Type B pancreatic cell (in vitro differentiated cells): ENCODE data around the gene ZDHHC24. TPM values are rescaled to one million over a fixed set of nuclear protein-coding genes. Genes with fewer than 3 reads are reported as not detected.

Source experiments
- DNase-seq: peaks from one replicate; pipeline ENCODE4 v3.0.0; 2021; ENCODE audit warnings: mixed read lengths; ENCODE audit not compliant: unreplicated experiment; ENCODE audit errors: extremely low spot score
- H3K27ac Mint-ChIP-seq: 2 replicates; pipeline ENCODE4 v1.8.0; 2021; ENCODE audit warnings: mild to moderate bottlenecking, mixed read lengths
- H3K27me3 Mint-ChIP-seq: 2 replicates; pipeline ENCODE4 v1.8.0; 2021; ENCODE audit warnings: mixed read lengths
- H3K36me3 Mint-ChIP-seq: 2 replicates; pipeline ENCODE4 v1.8.0; 2021; ENCODE audit warnings: mixed read lengths
- H3K4me1 Mint-ChIP-seq: one replicate; pipeline ENCODE4 v1.8.0; 2021; ENCODE audit warnings: mixed read lengths; ENCODE audit not compliant: unreplicated experiment
- H3K4me3 Mint-ChIP-seq: 2 replicates; pipeline ENCODE4 v1.8.0; 2021; ENCODE audit warnings: mild to moderate bottlenecking, mixed read lengths
- H3K9me3 Mint-ChIP-seq: 2 replicates; pipeline ENCODE4 v1.8.0; 2021; ENCODE audit warnings: mixed read lengths
- total RNA-seq: library from RNA; stranded (reverse); gene quantifications from 2 replicates; pipeline ENCODE4 v1.2.1, GENCODE V29; 2021; ENCODE audit warnings: low replicate concordance
- TF ChIP-seq, protein P1 (sequence below): fragments of 200-600 bp; sonication (generic); conservative IDR thresholded peaks from 2 replicates; pipeline ENCODE4 v1.5.0; 2021; ENCODE audit warnings: antibody characterized with exemption, mild to moderate bottlenecking

Gene ZDHHC24
- total RNA-seq, 1 donor from 2014 or later, result 8.7 TPM

DNA sequence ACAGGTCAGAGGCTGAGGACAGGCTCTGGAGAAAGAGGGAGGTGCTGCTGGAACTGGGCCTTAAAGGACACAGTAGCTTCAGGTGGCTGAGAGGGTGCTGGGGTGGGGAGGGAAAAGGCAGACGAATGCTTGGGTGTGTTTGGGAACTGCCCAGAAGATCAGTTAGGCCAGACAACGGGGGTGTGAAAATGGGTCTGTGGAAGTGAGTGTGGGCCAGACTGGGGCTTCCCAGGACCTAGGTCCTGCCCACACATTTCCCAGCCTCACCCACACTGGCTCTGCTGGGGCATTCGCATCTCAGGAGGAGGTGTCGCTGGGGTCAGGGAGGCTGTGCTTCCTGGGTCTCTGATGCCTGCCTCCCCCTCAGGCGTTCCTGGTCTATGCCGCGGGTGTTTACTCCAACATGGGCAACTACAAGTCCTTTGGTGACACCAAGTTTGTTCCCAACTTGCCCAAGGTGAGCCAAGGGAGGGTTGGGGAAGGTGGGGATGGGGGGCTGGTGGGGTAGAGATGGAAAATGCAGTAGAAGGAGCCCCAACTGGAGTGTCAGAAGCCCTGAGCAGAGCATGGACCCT, 61.0 kb downstream of the ZDHHC24 start:
- Mint-ChIP-seq H3K4me1 (peaks cover 4% of the 10 kb centered on the region), H3K36me3 (peaks cover 4% of the 10 kb centered on the region), H3K27me3 (no peaks in the 10 kb centered on the region), H3K9me3 (no peaks in the 10 kb centered on the region), H3K4me3 (no peak overlapping the region), H3K27ac (no peak overlapping the region)
- TF ChIP-seq, protein P1, sequence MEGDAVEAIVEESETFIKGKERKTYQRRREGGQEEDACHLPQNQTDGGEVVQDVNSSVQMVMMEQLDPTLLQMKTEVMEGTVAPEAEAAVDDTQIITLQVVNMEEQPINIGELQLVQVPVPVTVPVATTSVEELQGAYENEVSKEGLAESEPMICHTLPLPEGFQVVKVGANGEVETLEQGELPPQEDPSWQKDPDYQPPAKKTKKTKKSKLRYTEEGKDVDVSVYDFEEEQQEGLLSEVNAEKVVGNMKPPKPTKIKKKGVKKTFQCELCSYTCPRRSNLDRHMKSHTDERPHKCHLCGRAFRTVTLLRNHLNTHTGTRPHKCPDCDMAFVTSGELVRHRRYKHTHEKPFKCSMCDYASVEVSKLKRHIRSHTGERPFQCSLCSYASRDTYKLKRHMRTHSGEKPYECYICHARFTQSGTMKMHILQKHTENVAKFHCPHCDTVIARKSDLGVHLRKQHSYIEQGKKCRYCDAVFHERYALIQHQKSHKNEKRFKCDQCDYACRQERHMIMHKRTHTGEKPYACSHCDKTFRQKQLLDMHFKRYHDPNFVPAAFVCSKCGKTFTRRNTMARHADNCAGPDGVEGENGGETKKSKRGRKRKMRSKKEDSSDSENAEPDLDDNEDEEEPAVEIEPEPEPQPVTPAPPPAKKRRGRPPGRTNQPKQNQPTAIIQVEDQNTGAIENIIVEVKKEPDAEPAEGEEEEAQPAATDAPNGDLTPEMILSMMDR, result no peak
- no peak for DNase-seq

DNA sequence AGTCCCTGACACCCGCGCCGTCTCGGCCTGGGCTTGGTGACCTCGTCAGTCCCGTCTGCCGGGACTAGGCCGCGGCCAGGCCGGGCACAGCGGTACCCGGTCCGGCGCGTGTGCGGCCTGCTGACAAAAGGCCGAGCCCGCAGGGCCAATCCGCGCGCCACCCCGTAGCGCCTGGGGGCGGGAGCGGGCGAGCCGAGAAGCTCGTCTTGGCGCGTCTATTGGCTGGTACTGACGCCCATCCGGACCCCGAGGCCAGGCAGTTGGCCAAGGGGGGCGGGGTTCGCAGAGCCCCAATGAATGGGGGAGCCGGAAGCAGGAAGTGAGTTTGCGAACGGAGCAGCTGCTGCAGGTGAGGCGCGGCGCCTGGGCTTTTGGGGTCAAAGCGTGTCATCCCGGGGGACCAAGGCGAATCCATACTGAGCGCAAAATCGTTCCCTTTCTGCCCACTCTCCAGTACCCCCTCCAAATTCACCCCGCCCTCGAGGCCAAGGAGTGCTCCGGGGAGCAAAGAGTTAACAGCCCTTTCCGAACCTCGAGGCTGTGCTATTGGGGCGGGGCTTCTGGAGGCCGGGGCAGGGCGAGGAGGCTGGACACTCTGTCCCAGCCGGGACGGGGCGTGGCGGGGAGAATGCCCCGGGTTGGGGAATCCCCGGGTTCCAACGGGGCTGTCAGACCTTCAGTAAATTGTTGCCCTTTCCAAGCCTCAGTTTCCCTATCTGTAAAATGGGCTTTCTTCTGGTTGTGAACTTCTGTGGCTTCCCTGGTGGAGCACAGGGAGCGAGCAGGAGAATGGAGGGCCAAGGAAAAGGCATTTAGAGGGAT, 65.5 kb downstream of the ZDHHC24 start, which contains the start of gene DPP3:
Gene DPP3, plus strand, starts transcription at position 318 of the 822 bp plus-strand sequence. CDS start 1,767 bp downstream, outside the sequence.
- Mint-ChIP-seq H3K36me3 (peaks cover 4% of the 10 kb centered on the region), H3K27me3 (no peaks in the 10 kb centered on the region), H3K9me3 (no peaks in the 10 kb centered on the region), H3K4me3 (peak within 1 kb of the TSS; percentile 94), H3K4me1 (peaks cover 19% of the 10 kb centered on the region), H3K27ac (peak within 1 kb of the TSS; percentile 89)
- peak; percentile 97 for DNase-seq
- TF ChIP-seq, protein P1, result no peak

DNA sequence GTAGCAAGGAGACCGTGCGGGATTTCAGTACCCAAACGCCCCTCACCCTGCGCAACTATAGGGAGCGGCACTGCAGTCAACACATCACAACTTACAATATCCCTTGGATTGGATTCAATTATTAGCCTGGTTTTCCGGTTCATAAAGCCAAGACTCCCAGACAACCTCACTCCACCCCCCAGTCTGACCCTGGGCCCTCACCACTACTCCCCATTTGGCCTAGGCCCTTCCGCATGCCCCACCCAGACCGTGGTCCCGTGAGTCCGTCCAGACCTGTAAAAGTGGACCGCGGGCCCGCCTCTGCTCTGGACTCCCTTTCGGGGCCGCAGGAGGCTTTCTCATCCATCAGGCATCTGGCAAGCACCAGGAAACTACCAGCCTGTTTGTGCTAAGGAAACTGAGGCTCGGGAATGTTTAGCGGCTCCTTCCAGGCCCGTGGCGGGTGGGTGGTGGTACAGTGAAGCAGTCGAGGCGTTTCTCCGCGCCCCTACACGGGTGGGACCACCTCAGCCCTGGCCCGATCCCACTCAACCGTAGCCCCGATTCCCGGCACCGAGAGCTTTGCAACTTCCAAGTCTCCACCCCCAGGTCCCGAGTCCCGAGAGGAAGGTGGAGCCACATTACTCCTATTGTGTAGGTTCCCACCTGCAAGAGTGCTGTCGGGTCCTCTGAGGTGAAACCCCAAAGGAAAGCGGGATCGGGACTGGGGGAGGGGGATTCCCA, 66.3 kb downstream of the ZDHHC24 start:
- TF ChIP-seq, protein P1, result no peak
- H3K4me1 Mint-ChIP-seq, result peaks cover 19% of the 10 kb centered on the region
- no peaks in the 10 kb centered on the region for H3K9me3 Mint-ChIP-seq
- H3K27ac Mint-ChIP-seq, result peak overlapping the region; percentile 89
- peak; percentile 79 for DNase-seq
- peaks cover 4% of the 10 kb centered on the region for H3K36me3 Mint-ChIP-seq
- H3K27me3 Mint-ChIP-seq, result no peaks in the 10 kb centered on the region
- peak overlapping the region; percentile 94 for H3K4me3 Mint-ChIP-seq

DNA sequence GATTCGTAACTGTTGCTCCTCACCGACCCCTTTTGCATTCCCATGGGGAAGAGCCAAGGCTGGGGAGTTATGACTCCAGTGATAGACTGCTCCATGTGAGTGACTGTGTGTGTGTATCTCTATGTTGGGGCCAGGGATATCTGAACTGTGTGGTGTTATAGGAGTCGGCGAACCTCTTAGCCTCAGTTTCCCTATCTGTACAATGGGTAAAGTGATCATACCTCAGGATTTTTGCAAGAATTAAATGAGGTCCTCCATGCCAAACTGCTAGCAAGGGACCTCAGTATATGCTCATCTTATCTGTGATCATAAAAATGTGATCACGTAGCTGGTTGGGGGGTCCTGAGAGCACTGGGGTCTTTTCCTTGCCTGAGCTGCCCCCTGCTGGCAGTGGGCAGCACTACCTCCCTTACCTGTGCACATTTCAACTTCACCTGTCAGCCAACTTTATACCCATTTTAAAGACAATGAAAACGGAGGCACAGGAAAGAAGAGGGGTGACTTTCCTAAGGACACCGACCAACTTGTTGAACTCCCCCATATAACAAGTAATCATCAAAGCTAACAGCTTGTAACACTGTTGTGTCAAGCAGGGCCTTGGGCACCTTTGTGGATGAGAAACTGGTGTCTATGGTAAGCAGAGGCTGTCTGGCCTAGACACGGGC, 67.0 kb downstream of the ZDHHC24 start:
- TF ChIP-seq, protein P1, result peak; percentile 87
- H3K36me3 Mint-ChIP-seq, result peaks cover 4% of the 10 kb centered on the region
- peak overlapping the region; percentile 89 for H3K27ac Mint-ChIP-seq
- no peaks in the 10 kb centered on the region for H3K9me3 Mint-ChIP-seq
- DNase-seq, result no peak
- no peaks in the 10 kb centered on the region for H3K27me3 Mint-ChIP-seq
- H3K4me3 Mint-ChIP-seq, result peak overlapping the region; percentile 94
- peaks cover 19% of the 10 kb centered on the region for H3K4me1 Mint-ChIP-seq
